ENCODE data around the gene KCNK2. TPM values are rescaled to one million over a fixed set of nuclear protein-coding genes. Genes with fewer than 3 reads are reported as not detected.

The KCNK2 gene
- total RNA-seq, 1 donor from 2014 or later: 0.26 TPM

GRCh38 chr1:215267495-215267894 is 185.0 kb downstream of the KCNK2 start:
- Histone ChIP-seq H3K4me1 (no peaks in the 10 kb centered on the region), H3K9me3 (no peaks in the 10 kb centered on the region), H3K36me3 (no peaks in the 10 kb centered on the region), H3K27me3 (no peaks in the 10 kb centered on the region), H3K27ac (no peak overlapping the region), H3K4me3 (no peak overlapping the region)
- ATAC-seq (no peak), DNase-seq (no peak)
- TF ChIP-seq CTCF (IDR thresholded peaks at IDR 0.05): no peak
- intact Hi-C loops (cut with DNase I): no loop called here

GRCh38 chr1:215269955-215270354 is 187.4 kb downstream of the KCNK2 start:
- no peaks in the 10 kb centered on the region for H3K9me3 ChIP-seq
- no peaks in the 10 kb centered on the region for H3K4me1 ChIP-seq
- DNase-seq: no peak
- no peaks in the 10 kb centered on the region for H3K36me3 ChIP-seq
- intact Hi-C loops (cut with DNase I): no loop called here
- H3K27ac ChIP-seq: no peak overlapping the region
- no peak overlapping the region for H3K4me3 ChIP-seq
- H3K27me3 ChIP-seq: no peaks in the 10 kb centered on the region
- no peak for ATAC-seq
- no peak for TF ChIP-seq CTCF (IDR thresholded peaks at IDR 0.05)

GRCh38 chr1:215273838-215274516 is 191.4 kb downstream of the KCNK2 start:
- no peaks in the 10 kb centered on the region for H3K4me1 ChIP-seq
- H3K4me3 ChIP-seq: no peak overlapping the region
- TF ChIP-seq CTCF (IDR thresholded peaks at IDR 0.05): no peak
- intact Hi-C loops (cut with DNase I): no loop called here
- H3K27ac ChIP-seq: no peak overlapping the region
- H3K36me3 ChIP-seq: no peaks in the 10 kb centered on the region
- no peak for DNase-seq
- ATAC-seq: no peak
- H3K27me3 ChIP-seq: no peaks in the 10 kb centered on the region
- no peaks in the 10 kb centered on the region for H3K9me3 ChIP-seq

- intact Hi-C loops (cut with DNase I): no loop called here
- Histone ChIP-seq H3K27me3 (no peaks in the 10 kb centered on the region), H3K27ac (no peak overlapping the region), H3K36me3 (no peaks in the 10 kb centered on the region), H3K4me1 (no peaks in the 10 kb centered on the region), H3K9me3 (no peaks in the 10 kb centered on the region), H3K4me3 (no peak overlapping the region)
- DNase-seq: no peak
- ATAC-seq: no peak
- TF ChIP-seq CTCF (IDR thresholded peaks at IDR 0.05): no peak
Measured at GRCh38 chr1:215276582-215276981, 194.0 kb downstream of the KCNK2 start.

- ATAC-seq (no peak), DNase-seq (no peak)
- intact Hi-C loops (cut with DNase I): no loop called here
- no peak overlapping the region for H3K27ac ChIP-seq
- H3K4me3 ChIP-seq: no peak overlapping the region
- H3K27me3 ChIP-seq: no peaks in the 10 kb centered on the region
- no peaks in the 10 kb centered on the region for H3K36me3 ChIP-seq
- H3K9me3 ChIP-seq: no peaks in the 10 kb centered on the region
- no peak for TF ChIP-seq CTCF (IDR thresholded peaks at IDR 0.05)
- H3K4me1 ChIP-seq: no peaks in the 10 kb centered on the region
Measured at GRCh38 chr1:215277532-215277931, 195.0 kb downstream of the KCNK2 start.

- intact Hi-C loops (cut with DNase I): no loop called here
- no peak for ATAC-seq
- DNase-seq: no peak
- Histone ChIP-seq H3K36me3 (no peaks in the 10 kb centered on the region), H3K4me1 (no peaks in the 10 kb centered on the region), H3K9me3 (no peaks in the 10 kb centered on the region), H3K27ac (no peak overlapping the region), H3K27me3 (no peaks in the 10 kb centered on the region), H3K4me3 (no peak overlapping the region)
- no peak for TF ChIP-seq CTCF (IDR thresholded peaks at IDR 0.05)
Measured at GRCh38 chr1:215279682-215280081, 197.1 kb downstream of the KCNK2 start.
